Measurements from ENCODE around the gene PDGFRB.

PDGFRB gene

DNA sequence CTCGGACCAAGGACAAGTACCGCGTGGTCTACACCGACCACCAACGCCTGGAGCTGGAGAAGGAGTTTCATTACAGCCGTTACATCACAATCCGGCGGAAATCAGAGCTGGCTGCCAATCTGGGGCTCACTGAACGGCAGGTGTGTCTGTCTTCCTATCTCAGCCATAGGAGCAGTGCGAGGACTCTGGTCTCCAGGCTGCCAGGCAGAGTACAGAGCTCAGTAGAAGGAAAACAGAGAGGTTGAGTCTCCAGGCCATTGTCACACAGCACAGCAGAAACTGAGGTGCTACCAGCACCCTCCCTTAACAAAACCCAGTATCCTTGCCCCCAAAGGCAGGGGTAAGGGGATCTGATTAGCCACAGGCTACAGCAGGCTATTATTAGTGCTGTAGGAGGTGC lies 27.1 kb upstream of the PDGFRB start:
- no peak for DNase-seq (ENCODE audit: low read depth in 2 of 3, low spot score in 2 of 3)

DNA sequence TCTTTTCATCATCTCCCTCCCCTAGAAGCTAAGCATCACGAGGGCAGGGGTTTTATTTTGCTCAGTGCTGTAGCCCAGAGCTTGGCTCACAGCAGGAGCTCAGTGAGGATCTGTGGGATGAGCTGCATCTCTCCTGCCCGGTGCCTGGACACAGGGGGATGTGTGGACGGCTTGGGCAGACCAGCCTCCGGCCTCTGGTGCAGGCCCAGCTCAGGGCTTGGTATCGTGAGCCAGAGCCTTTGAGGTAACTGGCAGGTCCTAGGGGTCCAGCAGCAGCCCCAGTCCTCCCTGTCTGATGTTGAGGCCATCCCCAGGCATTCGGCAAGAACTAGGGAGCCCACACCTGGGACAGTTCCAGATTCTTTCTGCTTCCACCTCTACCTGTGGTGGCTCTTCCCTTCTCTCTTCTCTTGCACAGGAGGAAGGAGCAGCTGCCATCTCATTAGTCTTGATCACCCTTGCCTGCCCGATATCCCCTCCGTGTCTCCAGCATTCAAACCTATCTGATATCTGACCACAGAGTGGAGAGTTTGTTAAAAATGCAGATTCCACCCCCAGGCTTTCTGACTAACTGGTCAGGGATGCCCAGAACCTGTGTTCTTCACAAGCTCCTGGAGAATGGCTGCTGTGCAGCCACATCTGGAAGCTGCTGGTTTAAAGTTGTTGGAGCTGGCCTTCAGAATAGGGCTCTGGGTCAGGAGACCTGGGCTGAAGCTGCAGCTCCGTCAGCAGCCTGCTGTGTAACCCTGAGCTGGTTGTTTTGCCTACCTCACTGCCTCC lies 26.3 kb upstream of the PDGFRB start:
- no peak for DNase-seq (ENCODE audit: low read depth in 2 of 3, low spot score in 2 of 3)

DNA sequence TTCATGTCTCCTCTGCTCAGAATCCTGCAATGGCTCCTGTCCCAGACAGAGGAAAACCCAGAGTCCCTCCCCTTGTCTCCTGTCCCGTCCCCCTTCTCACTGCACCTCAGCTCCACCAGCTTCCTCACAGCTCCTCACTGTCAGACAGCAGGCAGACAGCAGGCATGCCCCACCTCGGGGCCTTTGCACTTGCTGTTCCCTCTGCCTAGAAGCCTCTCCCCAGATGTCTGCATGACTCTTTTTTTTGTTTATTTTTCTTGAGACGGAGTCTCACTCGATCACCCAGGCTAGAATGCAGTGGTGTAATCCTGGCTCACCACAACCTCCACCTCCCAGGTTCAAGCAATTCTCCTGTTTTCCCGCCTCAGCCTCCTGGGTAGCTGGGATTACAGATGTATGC lies 25.4 kb upstream of the PDGFRB start:
- DNase-seq (ENCODE audit: low read depth in 2 of 3, low spot score in 2 of 3): no peak

DNA sequence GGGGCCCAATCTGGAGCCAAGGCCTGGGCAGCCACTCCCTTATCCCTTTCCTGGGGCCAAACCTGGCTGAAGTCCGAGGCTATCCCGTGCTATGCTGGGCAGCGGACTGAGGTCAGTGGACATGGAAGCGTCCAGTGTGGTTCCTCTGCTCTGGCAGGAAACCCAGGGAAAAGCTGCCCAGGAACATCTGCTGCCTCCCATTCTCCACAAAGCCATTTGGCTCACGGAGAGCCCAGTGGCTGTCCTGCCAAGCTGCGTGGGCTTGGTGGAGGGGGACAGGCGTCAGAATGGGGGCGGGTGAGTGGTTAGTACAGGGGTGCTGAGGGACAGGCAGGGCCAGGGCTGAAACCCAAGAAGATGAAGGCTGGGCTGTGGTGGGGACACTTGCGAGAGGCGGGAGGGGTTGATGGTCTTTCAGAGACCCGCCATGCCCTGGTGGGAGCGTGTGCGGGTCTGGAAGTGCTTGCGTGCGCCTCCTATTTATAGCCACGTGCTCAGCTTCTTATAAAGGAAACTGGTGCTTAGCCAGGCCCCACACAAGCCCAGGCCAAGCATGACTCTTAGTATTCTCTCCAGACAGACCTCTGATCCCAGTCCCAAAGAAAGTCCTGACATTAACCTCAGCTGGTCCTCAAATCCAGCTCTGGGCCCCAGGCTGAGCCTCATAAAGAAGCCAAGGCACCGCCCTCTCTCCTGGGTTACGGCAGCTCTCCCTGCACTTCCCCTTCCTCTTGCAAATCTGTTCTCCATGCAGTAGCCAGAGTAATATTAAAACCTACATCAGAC lies 24.8 kb upstream of the PDGFRB start:
- no peak for DNase-seq (ENCODE audit: low read depth in 2 of 3, low spot score in 2 of 3)

DNA sequence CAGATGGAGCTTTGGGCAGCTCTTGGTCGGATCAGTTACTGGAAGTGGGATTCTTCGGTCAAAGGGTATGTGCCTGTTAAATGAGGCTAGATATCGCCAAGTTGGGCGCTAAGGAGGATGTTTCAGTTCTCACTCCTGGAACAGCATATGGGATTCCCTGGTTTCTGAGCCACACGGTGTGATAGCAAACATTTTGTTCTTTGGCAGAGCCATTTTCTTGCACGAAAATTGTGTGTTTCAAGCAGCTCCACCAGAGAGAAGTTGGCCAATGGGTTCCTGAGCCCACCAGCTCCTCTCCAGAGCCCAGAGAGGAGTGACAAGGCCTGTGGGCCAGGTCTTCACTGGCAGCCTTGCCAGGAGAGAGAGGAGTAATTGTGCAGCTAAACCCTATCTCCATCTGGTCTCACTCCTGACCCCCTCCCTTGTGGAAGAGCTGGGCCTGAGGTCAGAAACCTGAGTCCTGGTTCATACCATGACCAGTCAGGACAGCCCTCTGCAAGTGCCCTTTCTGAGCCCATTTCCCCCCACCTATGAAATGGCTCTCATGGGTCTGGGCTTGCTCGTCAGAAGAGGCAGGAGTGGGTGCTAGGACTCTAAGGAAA lies 23.5 kb upstream of the PDGFRB start:
- DNase-seq (ENCODE audit: low read depth in 2 of 3, low spot score in 2 of 3): no peak

DNA sequence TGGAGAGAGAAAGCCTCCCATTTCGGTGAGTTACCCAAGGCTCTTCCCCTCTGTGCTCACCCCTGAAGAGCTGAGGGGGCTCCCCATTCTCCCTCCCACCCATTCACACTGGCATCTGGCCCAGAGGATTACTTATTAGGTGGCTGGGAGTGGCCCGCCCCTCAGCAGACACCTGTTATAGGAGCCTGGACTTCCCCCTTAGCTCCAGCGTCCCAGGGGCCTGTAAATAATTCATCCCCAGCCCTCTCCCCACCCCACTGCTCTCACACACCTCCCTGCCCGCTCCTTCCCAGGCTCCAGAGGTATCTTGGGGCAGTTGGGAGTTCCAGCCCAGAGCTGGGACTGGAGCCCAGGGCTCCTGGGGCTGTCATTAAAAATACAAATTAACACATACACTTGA lies 22.6 kb upstream of the PDGFRB start:
- no peak for DNase-seq (ENCODE audit: low read depth in 2 of 3, low spot score in 2 of 3)

DNA sequence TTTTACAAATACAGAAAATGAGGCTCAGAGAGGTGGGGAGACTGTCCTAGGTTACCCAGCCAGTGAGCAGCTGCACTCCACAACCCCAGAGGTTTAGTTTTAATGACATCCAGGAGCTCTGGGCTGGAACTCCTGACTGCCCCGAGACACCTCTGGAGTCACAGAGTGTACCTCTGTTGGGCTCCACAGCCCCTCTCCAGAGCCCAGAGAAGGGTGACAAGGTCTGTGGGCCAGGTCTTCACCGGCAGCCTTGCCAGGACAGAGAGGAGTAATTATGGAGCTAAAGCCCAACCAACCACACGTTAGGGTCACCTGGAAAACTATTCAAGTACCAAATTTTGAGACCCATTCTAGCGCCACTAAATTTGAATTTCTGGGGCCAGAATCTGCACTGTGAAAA lies 22.1 kb upstream of the PDGFRB start:
- DNase-seq (ENCODE audit: low read depth in 2 of 3, low spot score in 2 of 3): no peak

DNA sequence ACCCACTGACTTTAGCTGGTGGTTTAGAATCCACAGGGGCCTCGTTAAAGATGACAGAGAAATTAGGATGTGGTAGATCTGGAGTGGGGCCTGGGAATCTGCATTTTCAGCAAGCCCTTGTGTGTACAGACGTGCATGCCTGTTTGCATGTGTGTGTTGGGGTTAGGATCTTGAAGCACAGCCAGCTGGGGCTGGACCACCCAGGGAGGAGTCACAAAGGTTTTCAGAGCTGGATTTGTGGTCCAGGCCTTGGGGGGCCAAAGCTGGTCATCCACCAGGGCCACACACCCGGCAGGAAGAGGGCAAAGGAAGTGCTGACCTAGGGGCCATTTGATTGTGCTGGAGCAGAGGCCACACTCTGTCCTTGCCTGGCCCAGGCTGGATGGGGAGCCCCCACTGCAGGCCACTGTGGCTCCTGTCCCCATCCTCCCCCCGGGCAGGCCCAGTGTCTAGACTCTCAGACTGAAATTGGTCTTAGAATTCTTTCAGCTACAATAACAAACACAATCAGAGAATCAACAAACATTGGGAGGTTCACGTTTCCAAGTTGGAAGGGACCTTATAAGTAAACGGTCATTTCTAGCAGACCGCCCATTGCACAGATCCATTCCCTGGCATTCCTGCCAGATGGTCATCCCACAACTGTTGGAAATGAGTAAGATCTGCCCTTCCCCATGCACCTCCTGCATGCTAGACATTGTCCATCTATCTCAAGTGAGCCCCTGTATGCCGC lies 21.3 kb upstream of the PDGFRB start:
- no peak for DNase-seq (ENCODE audit: low read depth in 2 of 3, low spot score in 2 of 3)

DNA sequence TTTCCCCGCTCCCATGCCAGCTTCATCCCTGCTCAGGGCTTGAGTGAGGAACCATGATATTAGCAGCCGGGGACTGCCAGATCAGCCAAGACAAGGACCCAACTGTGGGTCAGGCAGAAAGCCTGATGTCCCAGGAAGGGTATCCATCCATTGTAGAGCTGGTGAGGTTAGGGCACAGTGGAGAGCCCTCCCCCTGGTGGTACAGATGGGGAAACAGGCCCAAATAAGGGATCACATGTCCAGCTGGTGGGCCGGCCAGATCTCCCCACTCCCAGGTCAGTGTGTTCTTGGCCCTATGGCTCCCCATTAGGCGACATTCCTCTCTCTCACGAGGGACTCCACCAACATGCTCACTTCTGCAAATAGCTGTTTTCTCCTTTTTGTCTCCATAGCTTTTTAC lies 19.9 kb upstream of the PDGFRB start:
- no peak for DNase-seq (ENCODE audit: low read depth in 2 of 3, low spot score in 2 of 3)

DNA sequence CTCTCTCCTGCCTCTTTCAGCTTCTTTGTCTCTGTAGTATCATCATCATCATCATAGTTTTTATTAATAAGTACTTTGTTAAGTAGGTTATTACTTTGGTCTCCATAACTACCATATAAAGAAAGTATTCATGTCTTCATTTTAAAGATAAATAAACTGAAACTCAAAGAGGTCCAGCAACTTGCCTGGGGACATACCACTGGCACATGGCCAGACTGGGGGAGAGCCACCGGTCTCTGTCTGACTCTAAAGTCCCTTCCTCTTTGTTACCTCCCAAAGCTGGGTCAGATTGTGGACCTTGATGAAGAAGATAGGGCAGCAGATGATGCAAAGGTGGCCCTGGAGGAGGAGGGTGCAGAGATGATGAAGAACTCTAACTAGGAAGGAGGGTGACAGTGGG lies 19.4 kb upstream of the PDGFRB start:
- no peak for DNase-seq (ENCODE audit: low read depth in 2 of 3, low spot score in 2 of 3)

DNA sequence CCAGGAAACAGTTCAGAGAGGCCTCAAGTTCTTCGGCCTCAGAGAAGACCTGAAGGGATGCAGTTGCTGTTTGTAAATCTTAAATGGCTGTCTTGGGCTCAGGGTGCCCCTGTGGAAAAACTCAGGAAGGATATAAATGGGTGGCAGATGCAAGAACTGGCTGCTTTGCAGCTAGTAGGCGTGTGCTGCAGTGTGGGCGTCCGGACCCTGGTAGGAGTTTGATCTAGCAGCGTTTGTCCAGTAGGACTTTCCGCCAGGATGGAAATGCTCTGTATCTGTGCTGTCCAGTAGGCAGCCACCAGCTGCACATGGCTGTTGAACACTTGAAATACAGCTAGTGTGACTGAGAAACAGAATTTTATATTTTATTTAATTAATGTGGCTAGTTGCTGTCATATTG lies 18.6 kb upstream of the PDGFRB start:
- no peak for DNase-seq (ENCODE audit: low read depth in 2 of 3, low spot score in 2 of 3)

DNA sequence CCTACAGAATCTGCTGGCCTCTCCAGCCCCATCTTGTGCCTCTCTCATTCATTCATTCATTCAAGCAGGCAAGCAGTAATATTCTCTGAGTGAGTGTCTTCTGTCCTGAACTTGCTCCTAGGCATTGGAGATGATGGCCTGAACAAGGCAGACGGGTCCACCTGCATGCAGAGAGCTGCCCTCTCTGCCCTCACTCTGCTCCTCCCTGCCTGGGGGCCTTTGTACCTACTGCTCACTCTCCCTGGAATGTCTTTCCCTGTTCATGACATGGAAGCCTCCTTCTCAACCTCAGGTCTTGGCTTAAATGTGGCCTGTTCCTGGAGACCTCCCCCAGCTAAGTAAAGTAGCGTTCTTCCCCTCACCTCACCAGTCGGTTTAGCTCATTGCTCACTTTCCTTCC lies 17.5 kb upstream of the PDGFRB start:
- DNase-seq (ENCODE audit: low read depth in 2 of 3, low spot score in 2 of 3): no peak

DNA sequence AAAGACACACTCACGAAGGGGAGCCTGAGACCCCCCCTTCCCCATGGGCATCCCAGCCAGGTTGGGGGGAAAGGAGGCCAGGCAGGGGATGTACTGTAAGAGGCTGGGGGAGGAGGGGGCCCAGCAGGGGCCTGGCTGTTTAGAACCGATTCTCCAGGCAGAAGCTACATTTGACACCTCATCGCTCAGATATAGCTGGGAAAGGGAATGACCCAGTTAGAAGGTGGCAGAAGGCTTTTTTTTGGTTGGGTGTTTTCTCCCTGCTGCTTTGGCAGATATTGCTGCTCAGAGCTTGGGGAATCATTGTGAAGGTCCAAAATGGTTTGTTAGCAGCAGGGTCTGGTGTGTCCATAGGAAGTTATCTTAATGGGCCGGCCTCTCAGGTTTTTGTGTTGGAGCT lies 16.9 kb upstream of the PDGFRB start:
- DNase-seq (ENCODE audit: low read depth in 2 of 3, low spot score in 2 of 3): no peak

DNA sequence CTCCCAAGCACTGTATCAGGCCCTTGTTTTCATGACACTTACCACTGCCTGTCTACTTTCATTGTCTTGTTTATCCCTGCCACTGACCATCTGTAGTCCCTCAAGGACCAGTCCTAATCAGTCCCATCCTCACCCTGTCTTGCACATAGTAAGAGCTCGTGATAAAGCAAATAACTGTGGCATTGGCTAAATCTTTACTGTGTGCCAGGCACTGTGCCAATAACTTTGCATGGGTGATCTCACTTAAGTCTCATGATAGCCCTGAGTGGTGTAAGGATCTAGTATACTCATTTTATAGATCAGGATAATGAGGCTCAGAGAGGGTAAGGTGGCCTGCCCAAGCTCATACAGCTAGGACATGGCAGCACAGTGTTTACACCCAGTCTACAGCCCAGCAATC lies 16.5 kb upstream of the PDGFRB start:
- DNase-seq (ENCODE audit: low read depth in 2 of 3, low spot score in 2 of 3): no peak

DNA sequence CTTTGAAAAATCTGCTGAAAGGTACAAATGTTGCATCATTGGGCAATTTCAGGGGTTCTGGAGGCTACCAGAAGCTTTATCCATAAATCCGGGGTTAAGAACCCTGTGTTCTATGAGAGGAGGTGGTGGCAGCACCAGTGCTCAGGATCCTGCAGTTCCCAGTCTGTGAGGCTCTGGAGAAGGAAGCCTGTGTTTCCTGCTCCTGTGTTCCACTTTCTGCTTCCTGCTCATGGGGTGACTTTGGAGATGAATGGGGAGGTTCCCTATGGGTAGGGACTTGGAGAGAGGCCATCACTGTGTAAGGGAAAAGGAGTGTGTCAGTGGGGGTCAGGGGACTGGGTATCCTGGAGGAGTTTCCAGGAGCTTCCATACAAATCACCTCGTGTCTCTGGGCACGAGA lies 13.2 kb upstream of the PDGFRB start:
- no peak for DNase-seq (ENCODE audit: low read depth in 2 of 3, low spot score in 2 of 3)

DNA sequence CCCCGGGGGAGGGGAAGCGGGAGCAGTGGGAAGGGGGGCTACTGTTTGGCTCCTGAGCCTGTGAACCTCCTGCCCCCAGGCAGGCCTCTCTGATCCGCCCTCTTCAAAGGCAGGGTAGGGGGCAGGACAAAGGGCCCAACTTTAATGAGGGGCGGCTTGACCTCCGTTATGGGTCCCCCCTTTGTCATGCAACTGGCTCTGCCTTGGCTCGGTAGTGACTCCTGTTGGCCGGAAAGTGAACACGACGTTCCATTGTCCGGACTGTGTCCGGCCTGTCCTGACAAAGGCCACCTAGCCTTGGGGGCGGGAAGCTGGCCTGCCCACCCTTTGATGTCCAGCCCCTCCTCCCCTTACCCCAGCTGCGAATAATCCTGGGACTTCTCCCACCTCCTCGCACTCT lies 12.3 kb upstream of the PDGFRB start:
- no peak for DNase-seq (ENCODE audit: low read depth in 2 of 3, low spot score in 2 of 3)

DNA sequence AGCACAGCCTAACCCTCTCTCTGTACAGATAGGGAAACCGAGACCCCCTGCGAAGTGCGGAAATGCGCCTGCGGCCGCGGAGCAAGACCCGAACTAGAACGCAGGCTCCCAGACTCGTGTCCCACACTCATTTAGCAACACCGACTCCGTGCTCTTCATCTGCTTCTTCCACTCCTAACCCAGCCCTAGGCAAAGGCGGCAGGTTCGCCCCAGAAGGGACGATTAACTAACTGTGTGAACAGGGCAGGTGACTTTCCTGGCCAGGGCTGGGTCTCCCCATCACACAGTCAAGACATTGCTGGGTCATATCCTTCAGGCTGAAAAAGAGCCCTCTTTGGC lies 11.8 kb upstream of the PDGFRB start:
- no peak for DNase-seq (ENCODE audit: low read depth in 2 of 3, low spot score in 2 of 3)

DNA sequence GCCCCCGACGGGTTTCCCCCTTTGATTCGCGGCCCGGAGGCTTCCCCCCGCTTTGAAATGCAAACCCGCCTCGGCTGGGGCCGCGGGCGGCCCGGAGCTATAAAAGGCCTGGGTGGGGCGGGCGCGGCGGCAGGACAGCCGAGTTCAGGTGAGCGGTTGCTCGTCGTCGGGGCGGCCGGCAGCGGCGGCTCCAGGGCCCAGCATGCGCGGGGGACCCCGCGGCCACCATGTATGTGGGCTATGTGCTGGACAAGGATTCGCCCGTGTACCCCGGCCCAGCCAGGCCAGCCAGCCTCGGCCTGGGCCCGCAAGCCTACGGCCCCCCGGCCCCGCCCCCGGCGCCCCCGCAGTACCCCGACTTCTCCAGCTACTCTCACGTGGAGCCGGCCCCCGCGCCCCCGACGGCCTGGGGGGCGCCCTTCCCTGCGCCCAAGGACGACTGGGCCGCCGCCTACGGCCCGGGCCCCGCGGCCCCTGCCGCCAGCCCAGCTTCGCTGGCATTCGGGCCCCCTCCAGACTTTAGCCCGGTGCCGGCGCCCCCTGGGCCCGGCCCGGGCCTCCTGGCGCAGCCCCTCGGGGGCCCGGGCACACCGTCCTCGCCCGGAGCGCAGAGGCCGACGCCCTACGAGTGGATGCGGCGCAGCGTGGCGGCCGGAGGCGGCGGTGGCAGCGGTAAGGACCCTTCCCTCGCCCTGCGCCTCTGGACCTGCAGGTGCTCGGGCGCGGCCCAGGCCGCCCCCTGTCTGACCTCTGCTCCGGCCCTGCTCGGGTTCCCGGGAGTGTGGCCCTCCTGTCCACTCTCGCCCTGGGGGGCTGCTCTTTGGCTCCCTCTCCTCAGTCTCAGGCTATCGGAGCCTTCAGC lies 11.2 kb upstream of the PDGFRB start, which contains the start of gene CDX1:
Gene CDX1, plus strand, starts transcription at position 129 of the 862 bp plus-strand sequence. Its CDS starts 99 bp downstream, at position 228.
- no peak for DNase-seq (ENCODE audit: low read depth in 2 of 3, low spot score in 2 of 3)

DNA sequence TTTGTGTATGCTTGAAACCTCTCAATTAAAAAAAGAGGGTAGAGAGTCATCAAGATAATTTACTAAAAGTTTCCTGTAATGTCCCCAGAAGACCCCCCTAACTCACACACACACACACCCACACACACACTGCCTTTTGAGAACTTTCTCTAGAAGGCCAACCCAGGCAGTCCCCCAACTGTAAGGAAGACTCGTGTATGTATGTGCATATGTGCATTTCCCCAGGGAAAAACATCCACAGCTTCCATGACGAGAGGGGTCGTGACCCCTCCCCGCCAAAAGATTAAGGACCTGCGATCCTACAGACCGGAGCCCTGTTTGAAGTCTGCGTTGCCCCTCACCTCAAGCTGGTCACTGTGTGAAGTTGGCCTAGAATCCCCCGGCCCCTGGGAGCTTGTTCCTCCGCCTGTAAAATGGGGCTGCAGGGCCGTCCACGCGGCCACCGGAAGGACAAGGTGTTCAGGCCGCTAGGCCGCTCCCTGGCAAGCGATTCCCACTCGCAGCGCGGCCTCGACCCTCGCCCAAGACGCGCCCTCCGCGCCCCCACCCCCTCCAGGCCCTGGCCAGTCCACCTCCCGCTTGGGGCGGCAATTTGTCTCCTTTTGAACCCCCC lies 10.5 kb upstream of the PDGFRB start:
- no peak for DNase-seq (ENCODE audit: low read depth in 2 of 3, low spot score in 2 of 3)
